Endothelial cell (in vitro differentiated cells): ENCODE measurements around the gene NKIRAS2. TPM values are rescaled to one million over a fixed set of nuclear protein-coding genes. Genes with fewer than 3 reads are reported as not detected.

ENCODE experiments used
- DNase-seq: peaks from one replicate; pipeline ENCODE4 v3.0.0; 2021; ENCODE audit warnings: low spot score
- H3K27ac Mint-ChIP-seq: one replicate; pipeline ENCODE4 v1.8.0; 2021; ENCODE audit warnings: mixed read lengths, inconsistent platforms; ENCODE audit not compliant: unreplicated experiment
- H3K27me3 Mint-ChIP-seq: one replicate; pipeline ENCODE4 v1.8.0; 2021; ENCODE audit warnings: mild to moderate bottlenecking, moderate library complexity, mixed read lengths, inconsistent platforms; ENCODE audit not compliant: unreplicated experiment
- H3K36me3 Mint-ChIP-seq: one replicate; pipeline ENCODE4 v1.8.0; 2021; ENCODE audit warnings: mild to moderate bottlenecking, low read depth, mixed read lengths, inconsistent platforms; ENCODE audit not compliant: unreplicated experiment
- H3K4me1 Mint-ChIP-seq: one replicate; pipeline ENCODE4 v1.8.0; 2021; ENCODE audit warnings: mild to moderate bottlenecking, mixed read lengths, inconsistent platforms; ENCODE audit not compliant: unreplicated experiment
- H3K4me3 Mint-ChIP-seq: one replicate; pipeline ENCODE4 v1.8.0; 2021; ENCODE audit warnings: mild to moderate bottlenecking, mixed read lengths, inconsistent platforms; ENCODE audit not compliant: unreplicated experiment
- H3K9me3 Mint-ChIP-seq: one replicate; pipeline ENCODE4 v1.8.0; 2021; ENCODE audit warnings: mixed read lengths, inconsistent platforms; ENCODE audit not compliant: unreplicated experiment
- long read RNA-seq: library from polyadenylated mRNA; unstranded; transcript quantifications from one replicate; pipeline ENCODE4 v2.0.0, GENCODE V29; 2020; ENCODE audit not compliant: unreplicated experiment
- total RNA-seq: library from RNA; stranded (reverse); fragmentation: NEBNext Ultra II Directional; extraction: Animal tissue kit (Norgen Biotek cat#: 25700); gene quantifications from one replicate; pipeline ENCODE4 v1.2.1, GENCODE V29; 2021; ENCODE audit not compliant: unreplicated experiment
- TF ChIP-seq, protein P1 (sequence below): fragments of 200-600 bp; sonication (generic); IDR thresholded peaks from one replicate; pipeline ENCODE4 v1.5.0; 2021; ENCODE audit warnings: antibody characterized with exemption; ENCODE audit not compliant: unreplicated experiment

Gene NKIRAS2
- total RNA-seq: 67.4 TPM
- long read RNA-seq, transcript NKIRAS2-206 (4 exons, 1,909 nt): major isoform, 49 of 65 reads
- long read RNA-seq, partial matches to known transcripts: 1 of 65 reads
- long read RNA-seq, other reads (novel, unspliced or antisense): 6 of 65 reads

DNA sequence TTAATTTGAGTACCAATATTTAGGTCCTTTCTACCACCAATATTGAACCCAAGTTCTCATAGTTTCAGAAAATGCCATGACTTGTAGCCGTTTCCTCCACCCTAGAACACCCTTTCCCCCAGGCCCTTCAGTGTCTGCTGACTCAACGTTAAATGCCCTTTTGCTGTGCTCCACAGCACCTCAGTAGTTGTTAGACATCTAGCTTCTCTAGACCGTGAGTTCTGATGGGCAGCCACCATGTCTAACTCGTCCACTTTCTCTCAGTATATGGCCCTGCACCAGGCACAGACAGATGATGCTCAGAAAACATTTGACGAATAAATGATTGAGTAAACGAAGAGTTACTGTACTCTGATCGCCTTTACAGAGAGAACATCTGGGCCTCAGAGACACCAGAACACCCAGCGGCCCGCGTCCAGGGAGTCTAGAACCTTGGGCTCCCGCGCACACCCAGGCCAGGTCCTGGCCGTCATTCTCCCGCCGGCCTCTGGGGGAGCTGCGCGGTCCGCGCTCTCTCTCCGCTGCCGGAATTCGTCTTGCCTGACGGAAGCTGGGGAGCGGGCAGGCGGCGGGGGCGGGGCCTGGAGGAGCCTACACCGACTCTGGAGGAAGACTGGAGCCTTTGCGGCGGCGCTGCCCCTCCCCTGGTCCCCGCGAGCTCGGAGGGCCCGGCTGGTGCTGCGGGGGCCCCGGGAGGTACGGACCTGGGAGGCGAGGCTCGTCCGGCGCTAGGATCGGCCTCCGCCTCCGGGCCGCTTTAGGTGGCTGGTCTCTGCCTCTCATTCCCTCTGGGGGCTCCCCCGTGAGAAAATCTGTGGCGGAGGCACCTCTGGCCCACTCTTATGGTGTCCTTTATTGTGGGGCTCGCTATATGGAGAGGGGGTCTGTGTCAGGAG lies at the start of gene NKIRAS2:
TSS of gene NKIRAS2 (plus strand) at position 582 of the 896 bp plus-strand sequence. CDS start 1,488 bp downstream, outside the sequence.
- TF ChIP-seq, protein P1, sequence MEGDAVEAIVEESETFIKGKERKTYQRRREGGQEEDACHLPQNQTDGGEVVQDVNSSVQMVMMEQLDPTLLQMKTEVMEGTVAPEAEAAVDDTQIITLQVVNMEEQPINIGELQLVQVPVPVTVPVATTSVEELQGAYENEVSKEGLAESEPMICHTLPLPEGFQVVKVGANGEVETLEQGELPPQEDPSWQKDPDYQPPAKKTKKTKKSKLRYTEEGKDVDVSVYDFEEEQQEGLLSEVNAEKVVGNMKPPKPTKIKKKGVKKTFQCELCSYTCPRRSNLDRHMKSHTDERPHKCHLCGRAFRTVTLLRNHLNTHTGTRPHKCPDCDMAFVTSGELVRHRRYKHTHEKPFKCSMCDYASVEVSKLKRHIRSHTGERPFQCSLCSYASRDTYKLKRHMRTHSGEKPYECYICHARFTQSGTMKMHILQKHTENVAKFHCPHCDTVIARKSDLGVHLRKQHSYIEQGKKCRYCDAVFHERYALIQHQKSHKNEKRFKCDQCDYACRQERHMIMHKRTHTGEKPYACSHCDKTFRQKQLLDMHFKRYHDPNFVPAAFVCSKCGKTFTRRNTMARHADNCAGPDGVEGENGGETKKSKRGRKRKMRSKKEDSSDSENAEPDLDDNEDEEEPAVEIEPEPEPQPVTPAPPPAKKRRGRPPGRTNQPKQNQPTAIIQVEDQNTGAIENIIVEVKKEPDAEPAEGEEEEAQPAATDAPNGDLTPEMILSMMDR: peak; percentile 89
- peak within 1 kb of the TSS; percentile 95 for H3K27ac Mint-ChIP-seq
- no peaks in the 10 kb centered on the region for H3K9me3 Mint-ChIP-seq
- H3K4me1 Mint-ChIP-seq: peaks cover 57% of the 10 kb centered on the region
- H3K4me3 Mint-ChIP-seq: peak within 1 kb of the TSS; percentile 99
- peak; percentile 97 for DNase-seq
- H3K36me3 Mint-ChIP-seq: peaks cover 29% of the 10 kb centered on the region
- H3K27me3 Mint-ChIP-seq: peaks cover 32% of the 10 kb centered on the region

DNA sequence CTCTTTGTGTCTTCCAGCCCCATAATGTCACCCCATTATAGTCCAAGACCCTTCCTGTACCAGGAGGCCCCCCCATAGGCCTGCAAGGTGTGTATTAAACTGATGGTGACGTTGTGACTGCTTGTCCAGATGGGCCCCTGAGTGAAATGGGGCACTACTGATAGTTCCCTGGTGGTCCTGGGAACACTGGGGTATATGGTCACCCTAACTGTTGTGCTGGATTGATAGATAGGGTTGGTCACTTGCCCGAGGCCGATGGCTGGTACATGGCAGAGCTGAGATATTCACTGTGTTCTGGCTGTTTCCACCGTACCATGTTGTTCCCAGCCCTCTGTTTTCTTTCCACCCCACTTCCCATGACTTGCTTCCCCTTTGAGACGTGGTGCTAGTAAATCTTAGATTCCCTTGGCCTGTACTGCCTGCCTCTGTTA lies 49.0 kb upstream of the NKIRAS2 start:
- TF ChIP-seq, protein P1: no peak
- Mint-ChIP-seq H3K27me3 (peaks cover 21% of the 10 kb centered on the region), H3K4me1 (peaks cover 10% of the 10 kb centered on the region), H3K4me3 (no peak overlapping the region), H3K36me3 (peaks cover 26% of the 10 kb centered on the region), H3K9me3 (no peaks in the 10 kb centered on the region), H3K27ac (no peak overlapping the region)
- no peak for DNase-seq

DNA sequence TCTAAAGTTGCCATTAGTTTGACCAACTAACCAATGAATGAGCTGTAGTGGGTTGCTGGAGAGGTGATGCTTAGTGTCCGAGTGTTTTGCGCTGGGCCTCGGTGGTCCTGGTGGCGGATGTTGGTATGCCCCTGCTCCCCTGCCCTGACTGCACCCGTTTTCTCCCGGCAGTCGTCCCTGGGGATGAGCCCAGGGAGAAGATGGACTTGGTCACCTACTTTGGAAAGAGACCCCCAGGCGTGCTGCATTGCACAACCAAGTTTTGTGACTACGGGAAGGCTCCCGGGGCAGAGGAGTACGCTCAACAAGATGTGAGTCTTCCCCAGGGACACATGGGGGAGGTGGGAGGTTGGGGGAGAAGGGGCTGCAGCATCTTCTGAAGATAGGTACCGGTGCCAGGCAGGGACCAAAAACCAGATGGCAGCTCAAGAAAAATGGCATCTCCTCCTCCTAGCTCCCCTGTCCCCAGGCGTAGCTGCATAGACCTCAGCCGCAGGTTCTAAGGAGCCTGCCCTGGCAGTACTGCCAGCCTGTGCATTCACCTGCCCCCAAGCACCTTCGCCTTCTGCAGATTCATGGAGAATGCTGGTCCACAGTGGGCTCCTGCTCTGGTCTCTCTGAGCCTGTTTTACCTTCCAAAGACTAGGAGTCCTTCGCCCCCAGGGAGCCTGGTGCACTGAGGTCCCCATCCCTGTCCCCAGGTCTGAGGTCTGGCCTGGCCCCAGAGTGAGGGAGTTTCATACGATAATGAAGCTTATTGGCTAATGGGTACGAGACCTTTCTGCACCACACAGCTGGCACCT lies 48.0 kb upstream of the NKIRAS2 start:
- Mint-ChIP-seq H3K4me1 (peaks cover 10% of the 10 kb centered on the region), H3K36me3 (peaks cover 32% of the 10 kb centered on the region), H3K4me3 (peak overlapping the region; percentile 56), H3K27ac (no peak overlapping the region), H3K27me3 (peaks cover 17% of the 10 kb centered on the region), H3K9me3 (no peaks in the 10 kb centered on the region)
- TF ChIP-seq, protein P1: no peak
- no peak for DNase-seq

DNA sequence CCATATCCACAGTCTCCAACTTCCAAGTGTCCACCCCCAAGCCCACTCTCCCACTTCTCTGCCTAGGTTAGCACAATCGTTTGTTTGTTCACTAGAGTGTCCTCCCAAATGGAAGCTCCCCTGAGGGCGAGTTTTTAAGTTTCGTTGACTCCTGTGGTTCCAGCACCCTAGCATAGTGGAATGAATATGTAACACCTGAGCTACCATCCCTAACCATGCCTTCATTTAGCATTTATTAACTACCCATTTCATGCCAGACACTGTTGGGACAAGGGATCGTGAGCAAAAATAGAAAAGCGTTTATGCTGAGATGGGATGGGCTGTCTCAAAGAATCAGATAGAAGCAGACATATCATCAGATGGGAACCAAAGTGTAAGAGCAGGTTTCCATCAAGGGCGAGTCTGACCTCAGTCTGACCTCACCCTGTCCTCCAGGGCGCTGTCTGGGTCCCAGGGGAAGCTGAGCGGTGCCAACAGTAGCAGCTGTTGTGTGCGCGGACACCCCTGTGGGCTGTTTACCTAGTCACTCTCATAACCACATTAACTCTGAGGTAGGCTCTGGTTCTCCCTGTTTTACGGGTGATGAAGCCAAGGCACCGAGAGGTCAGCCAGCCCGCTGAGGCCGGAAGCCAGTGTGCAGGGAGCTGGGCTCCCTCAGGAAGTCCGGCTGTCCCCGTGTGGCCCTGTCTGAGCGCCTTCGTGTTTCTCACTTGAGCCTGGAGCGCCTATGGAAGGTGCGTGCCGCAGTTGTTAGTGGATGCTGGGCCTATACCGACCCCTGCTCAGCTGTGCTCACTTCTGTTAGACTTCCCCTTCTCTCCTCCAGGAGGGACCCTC lies 47.1 kb upstream of the NKIRAS2 start:
- no peak for DNase-seq
- TF ChIP-seq, protein P1: no peak
- Mint-ChIP-seq H3K27ac (peak overlapping the region; percentile 59), H3K27me3 (peaks cover 16% of the 10 kb centered on the region), H3K36me3 (peaks cover 36% of the 10 kb centered on the region), H3K4me3 (peak overlapping the region; percentile 56), H3K9me3 (no peaks in the 10 kb centered on the region), H3K4me1 (peaks cover 9% of the 10 kb centered on the region)
